ENCODE results near the gene MRPL50. TPM values are rescaled to one million over a fixed set of nuclear protein-coding genes. Genes with fewer than 3 reads are reported as not detected.

The MRPL50 gene
- 38.5 and 38.7 TPM in 2 replicates for total RNA-seq (2014; rRNA removed; shearing (Covaris generic))

DNA sequence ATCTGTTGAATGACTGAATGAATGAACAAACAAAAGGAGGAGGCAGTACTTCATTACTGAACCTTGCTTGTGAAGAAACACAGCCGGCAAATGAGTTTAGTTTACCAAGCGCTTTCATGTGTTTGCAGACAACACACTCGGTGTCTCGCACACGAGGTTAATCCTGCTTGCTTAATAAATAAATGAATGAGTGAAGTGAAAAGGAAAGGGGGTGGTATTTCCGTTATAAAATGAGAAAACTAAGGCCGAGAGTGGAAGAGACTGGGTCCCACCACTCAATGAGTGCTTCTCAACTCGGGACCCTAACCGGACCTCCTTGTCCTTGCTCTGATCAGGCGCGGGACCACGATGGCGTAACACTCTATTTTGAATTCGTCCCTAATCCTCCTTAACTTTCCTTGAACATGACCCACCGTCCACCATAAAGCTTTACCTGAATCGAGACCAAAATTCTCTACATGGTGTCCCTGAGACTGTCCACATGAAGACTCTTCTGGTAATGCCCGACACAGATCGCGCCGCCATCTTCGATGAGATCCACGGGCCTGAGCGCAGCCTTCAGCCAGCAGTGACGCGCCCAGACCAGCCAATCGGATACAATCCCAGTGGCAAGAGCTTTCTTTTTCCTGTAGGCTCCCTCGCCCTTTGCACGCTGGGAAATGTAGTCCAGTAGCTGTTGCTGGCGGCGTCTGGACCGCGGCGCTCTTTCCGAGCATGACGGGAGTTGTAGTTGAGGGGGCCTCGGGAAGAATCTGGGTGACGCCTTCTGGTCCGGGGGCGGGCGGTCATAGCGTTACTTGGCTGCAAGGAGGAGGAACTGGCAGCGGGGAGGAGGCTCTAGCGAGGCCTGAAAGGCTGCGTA, at the start of gene MRPL50, which contains the start of gene ZNF189:
MRPL50 (minus strand) TSS at position 551 of the 862 bp plus-strand sequence; CDS start at position 525, 26 bp downstream.
ZNF189 (plus strand) TSS at position 784 of the 862 bp plus-strand sequence. CDS start 306 bp downstream, outside the sequence.
- DNase-seq (ENCODE audit: low spot score) = peak; percentile 100

DNA sequence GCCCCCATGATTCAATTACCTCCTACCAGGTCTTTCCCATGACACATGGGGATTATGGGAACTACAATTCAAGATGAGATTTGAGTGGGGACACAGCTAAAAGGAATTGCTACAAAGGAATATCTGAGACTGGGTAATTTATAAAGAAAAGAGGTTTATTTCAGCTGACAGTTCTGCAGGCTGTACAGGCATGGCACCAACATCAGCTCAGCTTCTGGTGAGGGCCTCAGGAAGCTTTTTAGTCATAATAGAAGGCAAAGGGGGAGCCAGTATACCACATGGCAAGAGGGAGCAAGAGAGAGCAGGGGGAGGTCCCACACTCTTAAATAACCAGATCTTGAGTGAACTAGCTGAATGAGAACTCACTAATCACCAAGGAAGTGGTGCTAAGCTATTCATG, 48.3 kb upstream of the MRPL50 start:
- no peak for DNase-seq (ENCODE audit: low spot score)

DNA sequence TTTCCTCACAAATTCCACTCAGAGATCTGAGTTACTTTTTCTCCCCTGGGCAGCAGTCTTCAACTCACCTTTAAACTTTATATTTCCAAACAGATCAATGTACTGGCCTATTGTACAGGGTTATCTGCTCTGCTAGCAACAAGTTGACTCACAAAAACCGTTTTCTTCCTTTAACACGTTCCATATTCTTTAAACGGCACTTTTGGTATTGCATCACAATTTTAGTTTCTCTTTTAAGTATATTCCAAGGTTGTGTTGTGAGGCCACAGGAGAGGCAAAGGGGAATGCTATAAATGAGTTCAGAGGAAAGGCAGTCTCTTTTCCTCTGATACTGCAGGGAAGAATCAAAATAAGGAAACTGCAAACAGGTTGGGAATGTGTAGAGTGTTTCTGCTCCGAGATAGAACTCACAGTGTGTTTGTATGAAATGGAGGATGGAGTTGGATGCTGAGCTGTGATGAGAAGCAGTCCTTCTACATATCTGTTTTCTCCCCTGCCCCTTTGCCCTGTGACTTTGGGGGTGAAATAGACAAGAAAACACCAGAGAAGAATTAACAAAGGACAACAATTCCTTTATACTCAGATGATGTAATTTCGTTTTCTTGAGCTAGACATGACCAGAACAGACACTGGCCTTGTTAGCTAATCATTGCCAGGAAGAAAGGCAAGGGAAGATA, 47.1 kb upstream of the MRPL50 start:
- DNase-seq (ENCODE audit: low spot score) = no peak

DNA sequence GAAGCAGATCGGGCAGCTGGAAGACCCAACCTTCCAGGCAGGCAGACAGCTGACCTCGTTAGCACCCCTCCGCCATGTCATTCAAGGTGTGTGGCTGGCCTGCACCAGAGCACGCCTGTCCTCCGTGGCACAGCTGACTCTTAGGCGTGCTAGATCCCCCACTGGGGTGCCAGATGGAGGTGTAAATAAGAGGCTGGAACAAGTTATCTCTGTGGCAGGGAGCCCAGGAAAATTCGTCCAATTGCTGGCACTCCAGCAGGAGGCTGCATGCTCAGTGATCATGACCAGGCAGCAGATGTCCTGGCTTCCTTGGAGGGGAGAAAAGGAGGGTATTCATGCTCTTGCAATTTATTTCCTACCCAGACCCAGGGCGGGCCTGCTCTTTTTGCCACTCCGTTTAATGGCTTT, 45.0 kb upstream of the MRPL50 start:
- no peak for DNase-seq (ENCODE audit: low spot score)

DNA sequence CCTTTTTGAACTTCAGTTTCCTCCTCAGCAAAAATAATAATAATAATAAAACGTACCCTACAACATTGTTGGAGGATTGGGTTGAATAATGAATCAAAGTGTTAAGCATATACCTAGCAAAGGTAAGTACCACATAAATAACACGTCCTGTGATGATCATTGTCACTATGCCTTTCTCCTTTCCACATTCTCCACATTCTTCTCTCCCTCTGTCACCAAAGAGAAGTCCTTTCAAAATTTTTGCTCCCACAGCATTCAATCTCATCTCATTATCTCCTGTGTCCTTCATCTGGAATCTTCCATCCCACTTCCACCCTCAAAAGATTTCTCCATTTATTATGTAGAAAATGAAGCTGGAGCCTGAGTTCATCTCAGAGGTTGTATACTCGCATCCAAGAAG, 44.3 kb upstream of the MRPL50 start:
- DNase-seq (ENCODE audit: low spot score) = no peak

DNA sequence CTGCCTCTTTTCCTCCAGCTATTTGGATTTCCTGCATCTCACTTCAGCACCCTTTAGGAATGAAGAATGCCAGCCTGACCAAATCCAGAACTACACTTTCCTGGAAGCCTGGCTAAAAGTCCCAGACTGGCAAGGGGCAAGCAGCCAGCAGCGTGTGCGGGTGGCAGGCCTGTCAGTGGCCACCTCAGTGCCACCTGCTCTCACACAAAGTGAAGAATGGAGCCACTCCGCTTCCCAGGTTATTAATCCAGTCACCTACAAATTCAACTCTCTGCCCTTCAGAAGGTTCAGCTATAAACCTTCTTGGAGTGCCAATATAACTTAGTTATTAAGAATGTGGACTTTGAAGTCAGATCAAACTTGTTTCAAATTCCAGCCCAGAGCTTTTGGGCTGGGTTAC, 43.9 kb upstream of the MRPL50 start:
- no peak for DNase-seq (ENCODE audit: low spot score)

DNA sequence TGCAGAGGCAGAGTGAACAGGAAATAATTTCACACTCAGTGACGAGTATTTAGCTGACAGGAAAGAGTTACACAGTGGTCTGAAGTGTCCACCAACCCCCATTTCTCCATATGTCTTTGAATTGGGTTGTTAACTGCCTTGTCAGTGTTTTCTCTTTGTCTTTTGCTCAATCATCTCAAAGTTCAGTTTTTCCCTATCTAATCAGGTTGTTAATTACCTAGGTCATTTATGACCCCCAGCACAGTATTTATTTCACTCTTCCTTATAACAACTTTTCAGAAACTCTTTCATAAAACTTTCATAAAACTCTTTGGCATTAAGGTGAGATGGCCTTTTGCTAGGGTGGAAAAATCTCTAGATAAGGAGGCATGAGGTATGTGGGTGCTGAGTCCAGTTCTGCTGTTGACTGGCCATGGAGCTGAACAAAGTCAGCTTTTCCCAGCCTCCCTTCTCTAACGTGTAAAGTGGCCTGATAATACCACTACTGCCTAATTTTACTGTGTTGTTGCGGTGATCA, 42.4 kb upstream of the MRPL50 start:
- DNase-seq (ENCODE audit: low spot score) = no peak

DNA sequence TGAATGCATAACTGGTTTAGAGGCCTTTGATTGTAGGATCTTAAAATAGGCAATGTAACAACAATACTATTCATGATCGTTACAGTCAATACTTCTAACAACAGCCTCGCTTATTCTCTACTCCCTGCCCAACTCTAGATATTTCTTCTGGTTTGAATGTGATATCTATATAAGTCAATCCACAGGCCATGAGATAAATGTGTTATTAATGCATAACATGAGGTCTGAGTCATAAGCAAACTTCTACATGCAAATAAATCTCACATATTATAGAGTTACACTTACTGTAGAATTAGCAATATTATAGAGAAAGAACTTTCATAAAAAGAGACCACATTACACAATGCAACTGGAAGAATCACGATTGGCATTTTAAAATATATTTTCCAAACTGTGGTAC, 40.1 kb upstream of the MRPL50 start:
- DNase-seq (ENCODE audit: low spot score) = no peak

DNA sequence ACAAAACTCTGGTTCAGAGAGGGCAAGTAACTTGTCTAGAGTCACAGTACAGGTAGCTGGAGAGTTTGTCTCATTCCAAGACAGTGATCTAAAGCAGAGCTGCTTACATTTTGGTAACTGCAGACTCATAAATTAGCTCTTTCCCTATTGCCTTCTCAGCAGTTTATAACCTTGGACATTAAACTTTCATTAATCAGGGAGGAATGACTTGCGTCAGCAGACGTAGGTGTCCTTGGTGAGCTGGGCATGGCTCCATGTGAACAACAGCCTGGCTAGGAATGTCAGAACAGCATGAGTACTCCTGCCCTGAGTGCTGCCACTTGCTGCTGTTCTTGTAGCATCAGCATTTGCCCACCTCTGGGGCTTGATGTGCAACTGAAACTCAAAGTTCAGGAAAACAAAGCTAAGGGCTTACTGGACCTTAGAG, 39.4 kb upstream of the MRPL50 start:
- DNase-seq (ENCODE audit: low spot score) = no peak

DNA sequence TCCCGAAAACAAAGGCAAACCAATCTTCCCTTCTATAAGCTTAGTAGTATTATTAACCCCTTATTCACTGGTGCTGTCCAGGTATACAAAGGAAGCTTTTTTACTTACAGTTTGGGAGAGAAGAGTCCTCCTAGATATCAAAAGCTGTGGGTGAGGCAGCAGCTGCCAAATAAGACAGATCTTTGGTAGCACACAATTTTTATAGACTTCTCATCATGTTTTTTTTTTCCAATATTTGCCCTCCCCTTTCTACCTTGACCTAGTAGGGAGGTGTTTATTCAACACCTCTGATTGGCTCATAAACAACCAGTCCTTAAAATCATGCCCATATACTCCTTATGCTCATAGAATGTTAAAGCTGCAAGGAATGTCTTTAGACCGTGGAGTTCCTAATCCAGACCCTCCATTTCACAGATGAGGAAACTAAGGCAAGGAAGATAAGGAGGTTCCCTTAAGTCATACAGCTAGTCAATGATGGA, 37.2 kb upstream of the MRPL50 start, which contains the start of gene ALDOB:
ALDOB (minus strand) TSS at position 174 of the 479 bp plus-strand sequence. CDS start 4,887 bp downstream, outside the sequence.
- DNase-seq (ENCODE audit: low spot score) = no peak

DNA sequence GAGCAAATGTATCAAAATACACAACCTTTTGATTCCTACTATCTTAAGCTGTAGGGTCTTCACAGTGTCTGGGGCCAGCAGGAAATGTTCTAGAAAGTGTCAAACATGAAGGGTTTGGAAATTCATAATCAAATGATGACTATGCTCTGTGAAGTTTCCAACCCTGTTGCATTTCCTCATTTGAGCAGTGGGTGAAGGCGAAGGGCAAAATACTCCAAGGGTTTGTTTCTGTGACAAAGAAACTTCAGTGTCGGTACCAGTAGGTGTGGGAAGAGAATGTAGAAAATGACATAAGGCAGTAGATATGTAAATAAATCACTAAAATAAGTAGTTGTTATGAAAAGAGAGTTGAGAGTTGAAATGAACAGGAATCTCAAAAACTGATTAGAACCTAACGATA, 36.6 kb upstream of the MRPL50 start:
- no peak for DNase-seq (ENCODE audit: low spot score)

DNA sequence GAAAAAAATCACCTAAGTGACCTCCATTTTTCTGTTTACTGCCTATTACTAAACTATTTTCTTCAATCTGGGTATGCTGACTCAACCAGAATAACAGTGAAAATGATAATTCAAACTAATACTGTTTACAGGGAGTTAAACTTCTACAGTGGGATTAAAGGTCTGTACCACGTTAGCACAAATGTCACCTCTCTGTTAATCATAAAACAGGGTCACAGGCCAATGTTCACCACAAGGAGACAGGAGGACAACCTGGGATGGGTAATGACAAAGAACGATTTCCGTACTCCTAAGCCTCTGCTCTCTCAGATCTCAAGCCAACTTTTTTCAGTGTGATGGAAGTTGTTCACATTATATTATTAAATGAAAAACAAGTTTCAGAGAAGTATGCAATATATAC, 34.8 kb upstream of the MRPL50 start:
- DNase-seq (ENCODE audit: low spot score) = no peak

DNA sequence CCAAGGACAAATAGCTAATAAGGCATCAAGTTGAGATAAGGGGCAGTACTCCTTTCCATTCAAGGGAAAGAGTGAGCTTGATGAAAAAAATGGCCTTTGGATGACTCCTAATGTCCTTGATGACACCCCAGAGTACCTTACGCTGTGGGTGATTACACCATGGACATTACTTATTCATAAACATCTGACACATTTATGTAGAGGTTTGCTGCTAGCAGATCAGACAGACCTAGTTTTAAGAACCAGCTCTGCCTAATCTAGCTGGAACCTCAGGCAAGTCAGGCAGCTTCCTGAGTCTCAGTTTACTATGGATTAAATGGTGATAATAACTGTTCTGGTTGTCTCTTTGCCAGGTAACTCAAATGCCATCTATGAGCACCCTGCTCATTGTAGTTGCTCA, 34.3 kb upstream of the MRPL50 start:
- no peak for DNase-seq (ENCODE audit: low spot score)

DNA sequence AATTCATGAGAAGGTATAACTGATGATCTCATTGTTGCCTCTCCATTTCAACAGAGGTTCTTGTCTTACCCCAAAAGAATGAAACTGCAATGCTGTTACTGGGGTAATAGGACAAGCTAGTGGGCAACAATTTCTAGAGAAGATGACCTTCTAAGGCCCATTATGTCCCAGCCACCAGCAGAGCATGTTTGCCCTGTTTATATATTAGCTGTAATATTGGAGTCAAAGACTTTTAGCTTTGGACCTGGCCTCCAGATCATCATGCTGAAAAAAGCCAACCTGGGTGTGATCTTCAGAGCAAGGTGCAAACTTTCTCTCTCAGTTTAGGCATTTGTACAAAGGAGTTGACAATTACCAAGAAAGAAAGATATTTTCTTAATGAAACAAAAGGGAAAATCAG, 33.8 kb upstream of the MRPL50 start:
- no peak for DNase-seq (ENCODE audit: low spot score)

DNA sequence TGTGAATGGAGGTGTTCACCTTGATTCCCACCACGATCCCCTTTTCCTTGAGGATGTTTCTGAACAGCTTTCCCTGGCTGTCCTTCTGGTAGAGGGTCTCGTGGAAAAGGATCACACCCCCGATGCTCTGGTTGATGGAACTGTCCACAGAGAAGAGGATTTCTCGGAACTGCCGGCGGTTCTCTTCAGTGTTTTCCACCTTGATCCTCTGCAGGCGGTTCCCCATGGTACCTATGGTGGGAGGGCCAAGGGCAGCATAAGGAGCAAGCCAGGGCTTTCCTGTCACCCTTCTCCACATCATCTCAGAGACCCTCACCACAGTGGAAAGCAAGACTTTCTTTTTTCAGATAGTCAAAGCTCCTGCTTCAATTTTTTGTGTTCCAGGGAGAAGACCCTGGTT, 31.3 kb upstream of the MRPL50 start:
- no peak for DNase-seq (ENCODE audit: low spot score)

DNA sequence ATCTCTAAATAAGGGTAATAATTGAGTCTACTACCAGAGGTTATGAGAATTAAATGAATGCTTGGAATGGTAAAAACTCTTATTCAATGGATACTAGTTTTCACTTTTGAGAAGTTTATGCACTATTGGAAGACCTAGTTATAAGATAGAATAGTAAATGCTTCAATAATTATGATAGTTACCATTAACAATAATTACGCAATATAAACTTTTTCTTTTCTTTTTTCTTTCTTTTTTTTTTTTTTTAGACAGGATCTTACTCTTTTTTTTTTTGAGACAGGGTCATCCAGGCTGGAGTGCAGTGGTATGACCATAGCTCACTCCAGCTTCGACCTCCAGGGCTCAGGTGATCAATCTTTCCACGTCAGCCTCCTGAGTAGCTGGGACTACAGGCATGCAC, 30.5 kb upstream of the MRPL50 start:
- DNase-seq (ENCODE audit: low spot score) = no peak

DNA sequence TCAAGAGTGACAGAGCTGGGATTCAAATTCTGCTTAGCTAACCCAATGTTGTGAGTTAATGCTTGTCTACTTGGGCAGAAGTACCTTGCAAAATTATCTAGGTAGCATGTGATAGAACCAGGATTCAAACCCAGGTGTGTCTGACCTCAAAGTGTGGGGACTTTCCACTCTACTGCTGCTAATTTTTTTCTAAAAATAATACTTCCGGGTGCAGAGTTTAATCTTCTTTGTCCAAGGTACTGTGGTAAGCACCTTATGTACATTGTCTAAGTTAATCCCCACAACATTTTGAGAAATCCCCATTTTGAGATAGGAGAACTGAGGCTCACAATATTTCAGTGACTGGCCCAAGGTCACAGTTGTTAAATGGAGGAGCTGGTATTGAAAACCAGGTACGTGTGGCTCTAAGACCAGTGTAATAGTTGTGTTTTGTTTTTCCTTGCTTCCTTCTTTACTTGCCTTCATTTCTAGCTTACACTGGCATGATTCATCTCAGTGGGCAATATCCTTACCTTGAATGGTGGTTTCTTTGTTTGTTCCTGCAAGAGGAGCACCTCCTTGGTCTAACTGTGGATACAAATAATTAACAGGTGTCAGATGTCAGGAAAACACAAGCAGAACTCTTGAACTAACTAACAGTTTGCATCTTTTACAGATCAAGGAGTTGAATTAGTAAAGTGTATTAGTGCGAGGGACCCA, 29.7 kb upstream of the MRPL50 start:
- DNase-seq (ENCODE audit: low spot score) = no peak

DNA sequence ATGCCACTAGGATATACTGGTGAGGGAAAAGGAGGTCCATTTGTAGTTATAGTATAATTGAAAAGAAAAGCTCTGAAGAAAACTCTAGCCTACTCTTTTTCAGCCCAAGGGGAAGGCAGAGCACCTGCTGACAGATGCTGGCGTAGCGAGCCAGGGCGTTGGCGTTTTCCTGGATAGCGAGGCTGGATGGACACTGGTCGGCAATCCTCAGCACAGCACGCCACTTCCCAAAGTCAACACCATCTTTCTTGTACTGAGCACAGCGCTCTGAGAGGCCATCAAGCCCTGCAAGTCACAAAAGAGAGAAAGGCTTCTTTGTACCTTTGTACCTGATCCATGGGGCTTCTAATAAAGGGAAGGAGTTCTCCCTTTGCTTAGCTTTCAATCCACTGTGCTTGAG, 28.9 kb upstream of the MRPL50 start:
- DNase-seq (ENCODE audit: low spot score) = no peak

DNA sequence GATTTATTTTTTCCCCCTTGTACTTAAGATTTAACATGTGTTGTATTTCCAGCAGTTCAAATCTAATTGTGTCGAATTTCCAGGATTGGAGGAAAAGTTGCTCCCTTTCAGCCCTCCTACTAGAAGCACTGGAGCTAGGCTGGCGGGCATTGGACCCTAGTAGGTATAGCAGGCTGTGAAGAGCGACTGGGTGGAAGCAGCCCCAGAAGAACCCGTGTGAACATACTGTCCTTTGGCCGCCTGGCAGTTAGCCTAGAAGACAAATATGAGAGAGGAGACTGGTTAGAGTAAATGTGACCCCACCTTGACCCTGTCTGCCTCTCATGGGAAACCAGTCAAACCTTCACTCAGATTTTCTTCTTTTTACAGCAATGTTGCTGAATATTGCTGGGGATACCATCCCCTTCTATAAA, 23.2 kb upstream of the MRPL50 start:
- no peak for DNase-seq (ENCODE audit: low spot score)

DNA sequence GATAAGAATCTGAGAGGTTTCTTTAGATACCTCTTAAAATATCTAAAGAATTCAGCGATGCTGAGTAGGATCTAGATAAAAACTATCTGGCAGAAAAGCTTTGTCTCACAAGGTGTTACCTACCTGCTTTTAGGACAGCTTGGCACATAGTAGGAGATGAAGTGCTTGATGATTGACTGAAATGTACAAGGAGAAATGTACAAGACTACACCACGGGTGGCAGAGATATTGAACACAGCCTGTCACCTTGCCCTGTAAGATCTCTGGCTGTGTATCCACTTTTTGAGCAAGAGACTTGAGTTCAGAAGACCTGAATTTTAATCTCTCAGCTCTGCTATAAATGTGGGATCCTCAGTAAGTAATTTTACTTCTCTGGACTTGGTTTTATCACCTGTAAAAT, 21.4 kb upstream of the MRPL50 start:
- DNase-seq (ENCODE audit: low spot score) = no peak

DNA sequence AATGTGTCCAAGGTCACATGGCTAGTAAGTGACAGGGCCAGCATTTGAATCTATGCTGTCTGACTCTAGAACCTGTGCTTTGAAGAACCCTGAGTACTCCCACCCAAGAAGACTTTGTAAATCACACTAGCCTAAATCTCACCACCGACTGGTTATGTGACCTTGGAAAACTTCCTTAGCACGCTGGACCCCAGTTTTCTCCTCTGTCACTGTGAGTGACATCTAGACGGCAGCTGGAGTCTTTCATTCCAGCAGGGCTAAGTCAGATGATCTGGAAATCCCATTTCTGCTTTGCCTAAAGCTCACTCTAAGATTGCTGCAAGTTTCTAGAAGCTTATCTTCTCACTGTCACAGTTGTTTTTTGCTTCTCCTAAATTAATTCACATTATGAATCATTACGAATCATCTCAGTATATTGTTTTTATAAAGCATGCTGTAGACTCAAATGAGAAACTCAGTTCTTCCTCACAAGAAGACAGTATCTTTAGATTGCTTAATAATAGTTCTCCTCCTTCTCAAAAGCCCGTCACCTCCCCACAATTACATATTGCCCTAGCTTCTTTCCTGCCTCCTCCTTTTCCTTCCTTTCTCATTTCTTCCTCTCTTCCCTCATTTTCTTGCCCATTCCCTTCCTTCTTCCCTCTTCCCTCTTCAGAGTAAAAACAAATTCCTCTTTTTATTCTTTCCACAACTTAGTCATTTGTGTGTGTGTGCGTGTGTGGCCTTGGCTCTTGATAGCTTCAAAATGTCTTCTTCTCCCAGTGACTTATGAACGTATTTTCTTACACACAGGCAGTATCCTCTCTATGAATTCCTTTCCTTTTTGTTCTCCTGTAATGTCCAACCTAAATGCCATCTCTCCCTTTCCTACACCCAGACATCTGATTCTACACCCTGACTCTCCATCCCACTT, 20.4 kb upstream of the MRPL50 start:
- DNase-seq (ENCODE audit: low spot score) = no peak
